ENCODE data around the gene DUS2.
"Not testable (repeated sequence)": the region's sequence is repeated elsewhere in the genome, so short reads cannot be mapped to it uniquely, and the experiment has no call there.

The DUS2 gene

GRCh38 chr16:68091380-68092261 lies 68.5 kb downstream of the DUS2 start:
- no peak for DNase-seq (ENCODE audit: low read depth in 2 of 2)

GRCh38 chr16:68092275-68092674 lies 69.2 kb downstream of the DUS2 start:
- not testable (repeated sequence) for DNase-seq (ENCODE audit: low read depth in 2 of 2)

- DNase-seq (ENCODE audit: low read depth in 2 of 2), result no peak
Observed at GRCh38 chr16:68093816-68094613, 70.9 kb downstream of the DUS2 start.

GRCh38 chr16:68094614-68094934 lies 71.5 kb downstream of the DUS2 start:
- DNase-seq (ENCODE audit: low read depth in 2 of 2), result no peak

GRCh38 chr16:68096491-68096890 lies 73.4 kb downstream of the DUS2 start:
- DNase-seq (ENCODE audit: low read depth in 2 of 2), result no peak

- no peak for DNase-seq (ENCODE audit: low read depth in 2 of 2)
Observed at GRCh38 chr16:68097088-68097487, 74.0 kb downstream of the DUS2 start.

- DNase-seq (ENCODE audit: low read depth in 2 of 2), result no peak
Observed at GRCh38 chr16:68097895-68098294, 74.8 kb downstream of the DUS2 start.

- no peak for DNase-seq (ENCODE audit: low read depth in 2 of 2)
Observed at GRCh38 chr16:68100488-68100887, 77.4 kb downstream of the DUS2 start.

- DNase-seq (ENCODE audit: low read depth in 2 of 2), result no peak
Observed at GRCh38 chr16:68105611-68106010, 82.5 kb downstream of the DUS2 start.

GRCh38 chr16:68107230-68107928 lies 84.3 kb downstream of the DUS2 start:
- DNase-seq (ENCODE audit: low read depth in 2 of 2), result not testable (repeated sequence)

- not testable (repeated sequence) for DNase-seq (ENCODE audit: low read depth in 2 of 2)
Observed at GRCh38 chr16:68109156-68109555, 86.1 kb downstream of the DUS2 start.

GRCh38 chr16:68110611-68111010 lies 87.5 kb downstream of the DUS2 start:
- DNase-seq (ENCODE audit: low read depth in 2 of 2), result not testable (repeated sequence)

- DNase-seq (ENCODE audit: low read depth in 2 of 2), result no peak
Observed at GRCh38 chr16:68111379-68111778, 88.3 kb downstream of the DUS2 start.

- DNase-seq (ENCODE audit: low read depth in 2 of 2), result no peak
Observed at GRCh38 chr16:68113059-68113761, 90.1 kb downstream of the DUS2 start.

GRCh38 chr16:68113765-68114240 lies 90.7 kb downstream of the DUS2 start:
- no peak for DNase-seq (ENCODE audit: low read depth in 2 of 2)

- DNase-seq (ENCODE audit: low read depth in 2 of 2), result not testable (repeated sequence)
Observed at GRCh38 chr16:68114939-68115338, 91.9 kb downstream of the DUS2 start.

GRCh38 chr16:68115851-68116250 lies 92.8 kb downstream of the DUS2 start:
- DNase-seq (ENCODE audit: low read depth in 2 of 2), result no peak

- DNase-seq (ENCODE audit: low read depth in 2 of 2), result no peak
Observed at GRCh38 chr16:68116256-68116867, 93.3 kb downstream of the DUS2 start.

GRCh38 chr16:68117884-68118283 lies 94.8 kb downstream of the DUS2 start:
- DNase-seq (ENCODE audit: low read depth in 2 of 2), result no peak

- DNase-seq (ENCODE audit: low read depth in 2 of 2), result not testable (repeated sequence)
Observed at GRCh38 chr16:68118954-68119353, 95.9 kb downstream of the DUS2 start.

GRCh38 chr16:68120496-68120895 lies 97.4 kb downstream of the DUS2 start:
- not testable (repeated sequence) for DNase-seq (ENCODE audit: low read depth in 2 of 2)

Measured in stimulated activated CD4-positive, alpha-beta T cell treated with anti-CD3 and anti-CD28 coated beads, Interleukin-12 subunit alpha, Interleukin-12 subunit beta, amount 100 ng/mL, for 24 hours (primary cell).